HEK293T (cell line): ENCODE measurements around the gene AMIGO1.

Source experiments
- BHLHE40 ChIP-seq: fragments of 450-650 bp; IDR thresholded peaks from 2 replicates; pipeline ENCODE4 v1.6.1; 2016; ENCODE audit warnings: mild to moderate bottlenecking, moderate library complexity, borderline replicate concordance
- CTBP1 ChIP-seq: fragments of 450-650 bp; IDR thresholded peaks from 2 replicates; pipeline ENCODE4 v1.6.1; 2016; ENCODE audit warnings: borderline replicate concordance
- FOXK2 ChIP-seq: fragments of 450-650 bp; IDR thresholded peaks from 2 replicates; pipeline ENCODE4 v1.6.1; 2016; ENCODE audit warnings: mild to moderate bottlenecking
- L3MBTL2 ChIP-seq: fragments of 450-650 bp; conservative IDR thresholded peaks from 2 replicates; pipeline ENCODE4 v1.6.1; 2016; ENCODE audit warnings: mild to moderate bottlenecking
- NFRKB ChIP-seq: fragments of 450-650 bp; IDR thresholded peaks from 2 replicates; pipeline ENCODE4 v1.6.1; 2016; ENCODE audit warnings: mild to moderate bottlenecking, moderate library complexity
- SUZ12 ChIP-seq: fragments of 450-650 bp; IDR thresholded peaks from 2 replicates; pipeline ENCODE4 v1.6.1; 2016; ENCODE audit warnings: mild to moderate bottlenecking
- TARDBP ChIP-seq: fragments of 450-650 bp; IDR thresholded peaks from 2 replicates; pipeline ENCODE4 v1.6.1; 2016
- TF ChIP-seq, protein P1 (sequence below): fragments of 450-650 bp; IDR thresholded peaks from 2 replicates; pipeline ENCODE4 v1.6.1; 2016

DNA sequence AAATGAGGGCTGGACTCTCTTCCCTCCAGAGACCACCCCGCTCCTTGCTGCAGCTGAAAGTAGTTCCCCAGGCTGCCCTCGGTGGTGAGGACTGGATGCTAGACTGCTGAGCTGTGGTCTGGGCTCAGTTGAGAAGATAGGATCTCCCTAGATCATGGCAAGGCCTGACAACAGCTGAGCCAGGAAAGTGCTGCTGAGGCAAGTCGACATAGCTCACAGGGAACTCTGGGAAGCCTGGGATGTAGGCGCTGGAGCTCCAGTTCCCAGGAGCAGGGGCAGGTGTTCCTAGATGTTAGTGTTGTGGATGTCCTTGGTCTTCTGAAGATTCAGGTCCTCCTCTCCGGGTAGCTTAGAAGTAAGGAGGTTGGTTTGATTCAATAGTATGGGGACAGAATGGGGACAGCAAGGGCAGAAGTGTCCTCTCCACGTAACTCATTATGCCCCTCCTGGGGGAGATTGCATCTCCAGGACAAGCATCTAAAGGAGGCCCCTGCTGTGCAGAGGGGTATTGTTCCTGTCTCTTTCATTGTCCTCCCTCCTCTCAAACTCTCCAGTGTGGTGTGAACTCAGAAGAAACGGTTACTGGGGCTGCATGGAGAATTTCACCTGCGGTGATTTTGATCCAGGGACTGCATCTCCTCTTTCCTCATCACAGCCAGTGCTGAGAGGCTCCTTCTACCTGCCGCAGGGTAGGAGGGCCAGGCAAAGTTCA lies 11.9 kb downstream of the AMIGO1 start:
- TF ChIP-seq, protein P1, sequence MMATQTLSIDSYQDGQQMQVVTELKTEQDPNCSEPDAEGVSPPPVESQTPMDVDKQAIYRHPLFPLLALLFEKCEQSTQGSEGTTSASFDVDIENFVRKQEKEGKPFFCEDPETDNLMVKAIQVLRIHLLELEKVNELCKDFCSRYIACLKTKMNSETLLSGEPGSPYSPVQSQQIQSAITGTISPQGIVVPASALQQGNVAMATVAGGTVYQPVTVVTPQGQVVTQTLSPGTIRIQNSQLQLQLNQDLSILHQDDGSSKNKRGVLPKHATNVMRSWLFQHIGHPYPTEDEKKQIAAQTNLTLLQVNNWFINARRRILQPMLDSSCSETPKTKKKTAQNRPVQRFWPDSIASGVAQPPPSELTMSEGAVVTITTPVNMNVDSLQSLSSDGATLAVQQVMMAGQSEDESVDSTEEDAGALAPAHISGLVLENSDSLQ: no peak
- TF ChIP-seq SUZ12 (no peak), BHLHE40 (no peak), L3MBTL2 (no peak), FOXK2 (no peak), NFRKB (no peak), CTBP1 (no peak), TARDBP (no peak)
